Measurements from ENCODE around the gene RAB28.

- TF ChIP-seq CTCF (IDR thresholded peaks at IDR 0.05) (no peak), EP300 (IDR thresholded peaks at IDR 0.05) (no peak), MAX (IDR thresholded peaks at IDR 0.05) (no peak), KDM5A (IDR thresholded peaks at IDR 0.05) (no peak)
Measured at GRCh38 chr4:13432453-13432852, 51.7 kb downstream of the RAB28 start.
